SK-N-SH (cell line): ENCODE results near the gene CA4. TPM values are rescaled to one million over a fixed set of nuclear protein-coding genes. Genes with fewer than 3 reads are reported as not detected.

Experiments
- CTCF ChIA-PET: fragments of 300-600, 350-600 bp; formaldehyde crosslinking; extraction: SDS; loops from one replicate; lab custom pipeline; 2021; lab: Yijun Ruan, JAX
- POLR2A ChIA-PET: fragments of 350-600 bp; sonication (Branson Sonifier 250); formaldehyde crosslinking; extraction: SDS; loops from one replicate; lab custom pipeline; 2020; ENCODE audit warnings: antibody characterized with exemption, inconsistent platforms; lab: Yijun Ruan, JAX
- DNase-seq: peaks from one replicate; pipeline ENCODE4 v3.0.0; 2012
- H2AFZ ChIP-seq: fragments of 200-600 bp; sonication (generic); 2 replicates; pipeline ENCODE4 v1.8.1; 2016; ENCODE audit warnings: antibody characterized with exemption, mild to moderate bottlenecking, low read depth
- H3F3A ChIP-seq: fragments of 200-600 bp; sonication (generic); replicated peaks from 2 replicates; pipeline ENCODE3; 2016; ENCODE audit warnings: antibody characterized with exemption, mild to moderate bottlenecking; ENCODE audit not compliant: insufficient read depth
- H3K27ac ChIP-seq, 2 experiments: fragments of 200-500 bp in 1 of 2; fragments of 200-600 bp in 1 of 2; sonication (Bioruptor generic) in 1 of 2; sonication (generic), shearing (Covaris generic) in 1 of 2; 2 replicates each; pipeline versions ENCODE4 v1.5.1 to v1.6.1; 2014 to 2016; ENCODE audit warnings: low read depth in 2 of 2, inconsistent platforms in 1 of 2, low read length in 1 of 2, mild to moderate bottlenecking in 1 of 2, mixed read lengths in 1 of 2
- H3K27me3 ChIP-seq: fragments of 200-600 bp; sonication (generic), shearing (Covaris generic); 2 replicates; pipeline ENCODE4 v1.6.1; 2016; ENCODE audit warnings: mixed run types; ENCODE audit not compliant: insufficient read depth
- H3K36me3 ChIP-seq, 2 experiments: fragments of 200-500 bp in 1 of 2; fragments of 200-600 bp in 1 of 2; sonication (Bioruptor generic) in 1 of 2; sonication (generic) in 1 of 2; replicated peaks in 1 of 2; 2 replicates each; pipeline versions ENCODE3 to v1.5.1; 2014 to 2016; ENCODE audit warnings: low read length in 1 of 2, mild to moderate bottlenecking in 1 of 2; ENCODE audit not compliant: insufficient read depth in 2 of 2, control insufficient read depth in 1 of 2
- H3K4me1 ChIP-seq, 2 experiments: fragments of 200-500 bp in 1 of 2; fragments of 200-600 bp in 1 of 2; sonication (Bioruptor generic) in 1 of 2; sonication (generic), shearing (Covaris generic) in 1 of 2; 2 replicates each; pipeline versions ENCODE4 v1.5.1 to v1.6.1; 2014 to 2016; ENCODE audit warnings: low read depth in 1 of 2, low read length in 1 of 2, mixed run types in 1 of 2; ENCODE audit not compliant: insufficient read depth in 2 of 2, control insufficient read depth in 1 of 2
- H3K4me2 ChIP-seq: fragments of 200-600 bp; sonication (generic), shearing (Covaris generic); 2 replicates; pipeline ENCODE4 v1.6.1; 2017; ENCODE audit warnings: mixed run types
- H3K4me3 ChIP-seq, 2 experiments: fragments of 200-500 bp in 1 of 2; fragments of 200-600 bp in 1 of 2; sonication (Bioruptor generic) in 1 of 2; sonication (generic), shearing (Covaris generic) in 1 of 2; 2 replicates each; pipeline versions ENCODE4 v1.5.1 to v1.8.1; 2014 to 2016; ENCODE audit warnings: low read depth in 2 of 2, inconsistent platforms in 1 of 2, low read length in 1 of 2, mild to moderate bottlenecking in 1 of 2, mixed read lengths in 1 of 2, moderate library complexity in 1 of 2
- H3K79me2 ChIP-seq: fragments of 200-600 bp; sonication (generic); 2 replicates; pipeline ENCODE4 v1.8.1; 2017; ENCODE audit warnings: mild to moderate bottlenecking; ENCODE audit not compliant: insufficient read depth
- H3K9ac ChIP-seq: fragments of 200-600 bp; sonication (generic); 2 replicates; pipeline ENCODE4 v1.6.1; 2017; ENCODE audit warnings: mixed run types
- H3K9me2 ChIP-seq: fragments of 200-600 bp; sonication (generic); 2 replicates; pipeline ENCODE4 v1.6.1; 2017; ENCODE audit warnings: mixed run types
- H3K9me3 ChIP-seq: fragments of 200-600 bp; sonication (generic); 2 replicates; pipeline ENCODE4 v1.6.1; 2017; ENCODE audit warnings: mixed run types, mild to moderate bottlenecking, moderate library complexity
- H4K20me1 ChIP-seq: fragments of 200-600 bp; sonication (generic); 2 replicates; pipeline ENCODE4 v1.6.1; 2017; ENCODE audit warnings: mild to moderate bottlenecking, mixed run types; ENCODE audit not compliant: insufficient read depth
- CHD2 ChIP-seq: fragments of 150-350 bp; IDR thresholded peaks from 2 replicates; pipeline ENCODE4 v1.6.1; 2018; ENCODE audit warnings: low read length; ENCODE audit not compliant: partially characterized antibody
- CTCF ChIP-seq: fragments of 200-600 bp; sonication (generic); IDR thresholded peaks from 2 replicates; pipeline ENCODE4 v1.6.1; 2017; ENCODE audit warnings: antibody characterized with exemption, mild to moderate bottlenecking, moderate library complexity
- ELF1 ChIP-seq: IDR thresholded peaks from 2 replicates; pipeline ENCODE4 v1.4.0; 2012
- EP300 ChIP-seq, 2 experiments: IDR thresholded peaks; 2 replicates each; pipeline versions ENCODE4 v1.4.0 to v1.6.1; 2012; ENCODE audit warnings: borderline replicate concordance in 1 of 2, low read depth in 1 of 2, low read length in 1 of 2
- EZH2phosphoT487 ChIP-seq: fragments of 200-600 bp; sonication (generic); IDR thresholded peaks from 2 replicates; pipeline ENCODE4 v1.6.1; 2017; ENCODE audit warnings: low read depth, mixed run types, mild to moderate bottlenecking, antibody characterized with exemption, moderate library complexity, borderline replicate concordance
- FOXJ3 ChIP-seq: sonication (generic); formaldehyde crosslinking; IDR thresholded peaks from 2 replicates; pipeline ENCODE4 v1.5.1; 2020; ENCODE audit warnings: mild to moderate bottlenecking, missing genetic modification reagents
- FOXM1 ChIP-seq: IDR thresholded peaks from 2 replicates; pipeline ENCODE4 v1.4.0; 2012; ENCODE audit warnings: low read depth, mild to moderate bottlenecking
- GATA2 ChIP-seq: sonication (generic); formaldehyde crosslinking; IDR thresholded peaks from 2 replicates; pipeline ENCODE4 v1.5.0; 2020; ENCODE audit warnings: mild to moderate bottlenecking, missing genetic modification reagents
- IRF3 ChIP-seq: fragments of 150-350 bp; IDR thresholded peaks from 2 replicates; pipeline ENCODE4 v1.6.1; 2016; ENCODE audit warnings: mild to moderate bottlenecking, low read depth, low read length
- NRF1 ChIP-seq: IDR thresholded peaks from 2 replicates; pipeline ENCODE4 v1.6.1; 2012; ENCODE audit warnings: low read depth, mild to moderate bottlenecking, low read length
- RAD21 ChIP-seq: IDR thresholded peaks from 2 replicates; pipeline ENCODE4 v1.6.1; 2012; ENCODE audit warnings: mild to moderate bottlenecking, low read length
- RFX5 ChIP-seq: IDR thresholded peaks from 2 replicates; pipeline ENCODE4 v1.6.1; 2012; ENCODE audit warnings: mild to moderate bottlenecking, improper control_type of control experiment, low read length
- RXRA ChIP-seq: IDR thresholded peaks from 2 replicates; pipeline ENCODE4 v1.4.0; 2012; ENCODE audit warnings: low read depth, mild to moderate bottlenecking, borderline replicate concordance
- SIN3A ChIP-seq: IDR thresholded peaks from 2 replicates; pipeline ENCODE4 v1.6.1; 2012; ENCODE audit warnings: low read depth, mild to moderate bottlenecking, low read length, moderate library complexity, borderline replicate concordance
- SMC3 ChIP-seq: IDR thresholded peaks from 2 replicates; pipeline ENCODE4 v1.6.1; 2012; ENCODE audit warnings: low read depth, low read length, improper control_type of control experiment
- TAF1 ChIP-seq: IDR thresholded peaks from 2 replicates; pipeline ENCODE4 v1.6.1; 2012; ENCODE audit warnings: low read depth, mild to moderate bottlenecking, low read length, moderate library complexity, borderline replicate concordance
- TCF12 ChIP-seq: IDR thresholded peaks from 2 replicates; pipeline ENCODE4 v1.4.0; 2012
- TEAD4 ChIP-seq: IDR thresholded peaks from 2 replicates; pipeline ENCODE4 v1.4.0; 2012; ENCODE audit warnings: mild to moderate bottlenecking, borderline replicate concordance; ENCODE audit not compliant: insufficient read depth
- YY1 ChIP-seq: IDR thresholded peaks from 2 replicates; pipeline ENCODE4 v1.4.0; 2012; ENCODE audit warnings: low read depth, mild to moderate bottlenecking
- ZBTB33 ChIP-seq: IDR thresholded peaks from 2 replicates; pipeline ENCODE4 v1.4.0; 2012; ENCODE audit warnings: low read depth, borderline replicate concordance
- WGBS: methylation state at CpG from one replicate; pipeline ENCODE4 v1.1.6; 2017; ENCODE audit warnings: low lambda C conversion rate; 5-methylcytosine and 5-hydroxymethylcytosine counted together
- polyA plus RNA-seq, 3 experiments: library from polyadenylated mRNA; depleted of rRNA; stranded (reverse); fragments of >200 nt; gene quantifications; 2 replicates each; pipeline ENCODE4 v1.2.3, GENCODE V29; 2012

The CA4 gene
- polyA plus RNA-seq, 1 of the 3 experiments (the other 2 are of a cell fraction): 0.21 TPM

- TF ChIP-seq RAD21 (no peak), TCF12 (peak; percentile 10; the same call in 1 of the 2 replicates), SMC3 (no peak), TEAD4 (no peak), CTCF (no peak), FOXJ3 (CRISPR knock-in tag) (no peak), ZBTB33 (no peak), ELF1 (no peak)
Observed at GRCh38 chr17:60167065-60167741, 17.4 kb downstream of the CA4 start (continued).

GRCh38 chr17:60168654-60169053 lies 18.9 kb downstream of the CA4 start:
- Histone ChIP-seq H3K27me3 (no peaks in the 10 kb centered on the region), H3K4me1 (peaks cover 3 to 7% of the 10 kb centered on the region in 2 experiments; a peak in 2 of 4 replicates), H3K9me2 (no peaks in the 10 kb centered on the region), H3K4me3 (no peak overlapping the region), H3K9ac (no peak overlapping the region), H3K79me2 (no peaks in the 10 kb centered on the region), H3K27ac (no peak overlapping the region), H3K9me3 (no peaks in the 10 kb centered on the region), H3K36me3 (no peaks in the 10 kb centered on the region), H2AFZ (no peak overlapping the region), H4K20me1 (no peaks in the 10 kb centered on the region), H3F3A (peaks cover 3% of the 10 kb centered on the region), H3K4me2 (no peak overlapping the region)
- ChIA-PET POLR2A (no interaction called here), CTCF (interaction anchor here (1.0 to 2.6 kb wide), 4 partner anchors 12 to 268 kb away, joined by 3 to 8 read pairs (median 4); no protein-coding TSS in a partner anchor)
- TF ChIP-seq GATA2 (CRISPR knock-in tag) (no peak), SIN3A (no peak), IRF3 (no peak), RXRA (no peak), RFX5 (no peak), NRF1 (no peak), YY1 (no peak), TCF12 (no peak), ELF1 (no peak), CHD2 (no peak), EP300 (IDR thresholded peaks at IDR 0.05; ENCODE audit: borderline replicate concordance in 1 of 2, low read depth in 1 of 2, low read length in 1 of 2) (no peak), FOXJ3 (CRISPR knock-in tag) (no peak), RAD21 (no peak), SMC3 (no peak), FOXM1 (no peak), EZH2phosphoT487 (no peak), TAF1 (no peak)
- 88% methylated on average over 7 of the region's 7 CpGs for WGBS
- peak; percentile 17 for DNase-seq
